Osteocyte (in vitro differentiated cells): ENCODE measurements around the gene KRTAP20-4. TPM values are rescaled to one million over a fixed set of nuclear protein-coding genes. Genes with fewer than 3 reads are reported as not detected.

ENCODE experiments used
- DNase-seq: peaks from one replicate; pipeline ENCODE4 v3.0.0; 2021; ENCODE audit warnings: mixed read lengths; ENCODE audit not compliant: unreplicated experiment; ENCODE audit errors: extremely low spot score
- H3K27ac Mint-ChIP-seq: one replicate; pipeline ENCODE4 v1.8.0; 2021; ENCODE audit warnings: mild to moderate bottlenecking, mixed read lengths; ENCODE audit not compliant: unreplicated experiment
- H3K27me3 Mint-ChIP-seq: one replicate; pipeline ENCODE4 v1.8.0; 2021; ENCODE audit warnings: mixed read lengths; ENCODE audit not compliant: unreplicated experiment
- H3K36me3 Mint-ChIP-seq: one replicate; pipeline ENCODE4 v1.8.0; 2021; ENCODE audit warnings: mixed read lengths; ENCODE audit not compliant: unreplicated experiment
- H3K4me1 Mint-ChIP-seq: one replicate; pipeline ENCODE4 v1.8.0; 2021; ENCODE audit warnings: mixed read lengths; ENCODE audit not compliant: unreplicated experiment
- H3K4me3 Mint-ChIP-seq: one replicate; pipeline ENCODE4 v1.8.0; 2021; ENCODE audit warnings: mild to moderate bottlenecking, moderate library complexity, mixed read lengths; ENCODE audit not compliant: unreplicated experiment
- H3K9me3 Mint-ChIP-seq: one replicate; pipeline ENCODE4 v1.8.0; 2021; ENCODE audit warnings: mixed read lengths; ENCODE audit not compliant: unreplicated experiment
- CTCF ChIP-seq: fragments of 200-600 bp; sonication (generic); IDR thresholded peaks from 2 replicates; pipeline ENCODE4 v1.5.0; 2021; ENCODE audit warnings: antibody characterized with exemption, mild to moderate bottlenecking, moderate library complexity
- total RNA-seq: library from RNA; stranded (reverse); gene quantifications from 2 replicates; pipeline ENCODE4 v1.2.1, GENCODE V29; 2021

Gene KRTAP20-4
- total RNA-seq, 1 donor from 2014 or later = not detected

DNA sequence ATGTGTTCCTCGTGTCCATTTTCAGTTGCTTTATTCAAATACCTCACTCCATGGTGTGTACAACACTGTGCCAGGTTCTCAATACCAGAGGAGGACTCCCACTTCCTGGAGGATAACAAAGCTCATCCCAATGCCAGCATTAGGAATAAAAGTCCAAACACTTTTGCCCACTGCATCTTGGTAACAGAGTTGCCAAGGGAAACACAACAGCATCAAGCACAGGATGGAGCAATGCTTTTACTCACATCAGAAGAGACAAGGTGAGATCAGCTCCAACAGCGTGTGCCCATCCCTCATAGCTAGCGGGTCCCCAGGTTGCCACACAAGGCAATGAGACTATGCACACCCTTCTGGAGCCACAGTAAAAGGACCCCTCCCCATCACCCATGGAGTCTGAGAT, 2.9 kb downstream of the KRTAP20-4 start:
- no peak for TF ChIP-seq CTCF
- Mint-ChIP-seq H3K27ac (no peak overlapping the region), H3K36me3 (no peaks in the 10 kb centered on the region), H3K4me3 (no peak overlapping the region), H3K27me3 (no peaks in the 10 kb centered on the region), H3K9me3 (peaks cover 15% of the 10 kb centered on the region), H3K4me1 (peaks cover 6% of the 10 kb centered on the region)
- DNase-seq = no peak

GRCh38 chr21:30625449-30626165, 5.2 kb downstream of the KRTAP20-4 start:
- Mint-ChIP-seq H3K27me3 (no peaks in the 10 kb centered on the region), H3K9me3 (peaks cover 9% of the 10 kb centered on the region), H3K4me1 (peaks cover 3% of the 10 kb centered on the region), H3K4me3 (no peak overlapping the region), H3K36me3 (no peaks in the 10 kb centered on the region), H3K27ac (no peak overlapping the region)
- TF ChIP-seq CTCF = no peak
- DNase-seq = no peak

DNA sequence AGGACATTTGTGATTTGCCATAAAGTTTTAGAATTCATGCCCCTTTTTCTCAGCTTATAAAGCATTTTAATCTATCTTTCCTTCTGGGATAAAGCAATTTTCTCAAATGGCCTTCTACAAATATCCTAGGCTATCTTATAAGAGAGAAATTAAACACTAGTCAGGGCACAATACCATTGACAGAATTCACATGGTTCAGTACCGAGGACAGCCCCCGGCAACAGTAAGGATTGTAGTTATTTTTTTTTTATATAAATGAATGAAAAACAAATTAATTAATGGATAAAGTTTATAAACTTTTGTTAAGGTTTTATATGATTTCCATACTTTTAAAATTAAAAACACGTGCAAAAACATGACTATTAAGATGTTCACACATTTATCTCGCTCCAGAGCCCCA, 7.7 kb downstream of the KRTAP20-4 start:
- H3K27me3 Mint-ChIP-seq = no peaks in the 10 kb centered on the region
- H3K4me1 Mint-ChIP-seq = no peaks in the 10 kb centered on the region
- TF ChIP-seq CTCF = no peak
- no peak overlapping the region for H3K4me3 Mint-ChIP-seq
- peaks cover 19% of the 10 kb centered on the region for H3K9me3 Mint-ChIP-seq
- DNase-seq = no peak
- H3K36me3 Mint-ChIP-seq = no peaks in the 10 kb centered on the region
- no peak overlapping the region for H3K27ac Mint-ChIP-seq

DNA sequence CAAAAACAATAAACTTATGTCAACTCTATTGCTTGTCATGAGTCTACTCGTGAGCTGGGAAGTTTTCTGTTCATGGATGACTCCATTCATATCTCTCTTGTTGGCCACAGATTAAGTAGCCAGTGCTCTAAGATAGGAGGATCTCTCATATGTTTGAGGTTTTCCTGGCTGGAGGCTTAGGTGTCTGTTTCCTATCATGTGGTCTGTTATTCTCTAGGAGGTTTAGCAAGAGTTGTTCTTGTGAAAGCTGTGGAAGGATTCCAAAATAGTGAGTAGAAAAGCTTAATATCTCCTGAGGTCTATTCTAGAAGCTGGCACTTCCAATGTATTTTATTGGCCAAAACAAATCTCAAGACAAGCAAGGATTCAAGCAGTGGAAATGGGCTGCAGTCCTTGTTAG, 8.8 kb downstream of the KRTAP20-4 start:
- H3K4me3 Mint-ChIP-seq = no peak overlapping the region
- no peak for DNase-seq
- H3K27me3 Mint-ChIP-seq = no peaks in the 10 kb centered on the region
- H3K9me3 Mint-ChIP-seq = peaks cover 19% of the 10 kb centered on the region
- H3K4me1 Mint-ChIP-seq = no peaks in the 10 kb centered on the region
- no peak overlapping the region for H3K27ac Mint-ChIP-seq
- no peaks in the 10 kb centered on the region for H3K36me3 Mint-ChIP-seq
- no peak for TF ChIP-seq CTCF

DNA sequence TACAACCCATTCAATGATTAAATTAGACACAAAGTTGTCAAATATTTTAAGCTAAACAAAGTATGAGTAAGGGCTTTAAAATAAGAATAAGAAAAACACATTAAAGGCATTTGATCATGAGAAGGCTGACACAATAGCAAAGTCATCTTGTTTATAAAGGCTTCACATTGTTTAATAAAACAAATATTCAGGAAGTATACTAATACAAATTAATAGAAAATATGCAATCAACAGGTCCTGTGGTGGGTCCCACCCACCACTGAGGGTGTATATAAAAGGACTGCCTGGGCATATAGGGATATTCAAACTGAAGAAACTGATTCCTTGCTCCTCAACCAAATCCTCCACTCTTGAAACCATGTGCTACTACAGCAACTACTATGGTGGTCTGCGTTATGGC, 14.5 kb downstream of the KRTAP20-4 start, which contains the start of gene KRTAP20-2:
KRTAP20-2 (plus strand) TSS at position 301 of the 400 bp plus-strand sequence; CDS start at position 359, 58 bp downstream.
- DNase-seq = no peak
- H3K27me3 Mint-ChIP-seq = no peaks in the 10 kb centered on the region
- H3K9me3 Mint-ChIP-seq = peaks cover 10% of the 10 kb centered on the region
- no peak within 1 kb of the TSS for H3K27ac Mint-ChIP-seq
- no peak for TF ChIP-seq CTCF
- no peak within 1 kb of the TSS for H3K4me3 Mint-ChIP-seq
- H3K4me1 Mint-ChIP-seq = no peaks in the 10 kb centered on the region
- no peaks in the 10 kb centered on the region for H3K36me3 Mint-ChIP-seq
